Glutamatergic neuron (in vitro differentiated cells): ENCODE results near the gene TPO. TPM values are rescaled to one million over a fixed set of nuclear protein-coding genes. Genes with fewer than 3 reads are reported as not detected.

Experiments
- DNase-seq: peaks from one replicate; pipeline ENCODE4 v3.0.0; 2022
- H3K27ac Mint-ChIP-seq: one replicate; pipeline ENCODE4 v1.8.0; 2020; ENCODE audit warnings: mild to moderate bottlenecking, mixed read lengths, inconsistent platforms; ENCODE audit not compliant: unreplicated experiment
- H3K27me3 Mint-ChIP-seq: one replicate; pipeline ENCODE4 v1.8.0; 2020; ENCODE audit warnings: mild to moderate bottlenecking, moderate library complexity, mixed read lengths, inconsistent platforms; ENCODE audit not compliant: unreplicated experiment
- H3K36me3 Mint-ChIP-seq: one replicate; pipeline ENCODE4 v1.8.0; 2020; ENCODE audit warnings: mild to moderate bottlenecking, mixed read lengths, inconsistent platforms; ENCODE audit not compliant: unreplicated experiment
- H3K4me1 Mint-ChIP-seq: one replicate; pipeline ENCODE4 v1.8.0; 2020; ENCODE audit warnings: mild to moderate bottlenecking, low read depth, mixed read lengths, inconsistent platforms; ENCODE audit not compliant: unreplicated experiment
- H3K4me3 Mint-ChIP-seq: one replicate; pipeline ENCODE4 v1.8.0; 2020; ENCODE audit warnings: mild to moderate bottlenecking, mixed read lengths, inconsistent platforms; ENCODE audit not compliant: unreplicated experiment
- H3K9me3 Mint-ChIP-seq: one replicate; pipeline ENCODE4 v1.8.0; 2020; ENCODE audit warnings: mild to moderate bottlenecking, moderate library complexity, mixed read lengths, inconsistent platforms; ENCODE audit not compliant: unreplicated experiment
- total RNA-seq: library from RNA; stranded (reverse); fragmentation: NEBNext Ultra II Directional; extraction: Animal tissue kit (Norgen Biotek cat#: 25700); gene quantifications from one replicate; pipeline ENCODE4 v1.2.1, GENCODE V29; 2021; ENCODE audit not compliant: unreplicated experiment
- TF ChIP-seq, protein P1 (sequence below): fragments of 200-600 bp; sonication (generic); IDR thresholded peaks from one replicate; pipeline ENCODE4 v1.5.0; 2021; ENCODE audit not compliant: partially characterized antibody, unreplicated experiment

Gene TPO
- total RNA-seq, 1 donor from 2014 or later, result not detected

DNA sequence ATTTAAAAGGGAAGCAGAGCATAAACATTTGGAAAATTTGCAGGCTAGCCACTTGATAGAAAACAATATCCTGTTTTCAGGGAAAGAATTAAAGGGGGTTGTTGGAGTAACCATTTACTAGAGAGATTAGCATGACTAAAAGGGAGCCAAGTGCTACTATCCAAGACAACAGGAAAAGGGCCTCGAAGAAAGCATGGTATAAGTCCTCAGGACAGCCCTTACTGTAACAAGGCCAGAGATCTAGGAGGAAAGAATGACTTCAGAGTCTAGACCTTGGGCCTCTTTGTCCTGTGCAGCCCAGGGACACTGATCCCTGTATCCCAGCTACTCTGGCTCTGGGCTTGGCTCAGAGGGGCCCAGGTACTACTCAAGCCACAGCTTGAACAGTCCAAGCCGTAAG lies 16.6 kb downstream of the TPO start:
- H3K27ac Mint-ChIP-seq, result no peak overlapping the region

DNA sequence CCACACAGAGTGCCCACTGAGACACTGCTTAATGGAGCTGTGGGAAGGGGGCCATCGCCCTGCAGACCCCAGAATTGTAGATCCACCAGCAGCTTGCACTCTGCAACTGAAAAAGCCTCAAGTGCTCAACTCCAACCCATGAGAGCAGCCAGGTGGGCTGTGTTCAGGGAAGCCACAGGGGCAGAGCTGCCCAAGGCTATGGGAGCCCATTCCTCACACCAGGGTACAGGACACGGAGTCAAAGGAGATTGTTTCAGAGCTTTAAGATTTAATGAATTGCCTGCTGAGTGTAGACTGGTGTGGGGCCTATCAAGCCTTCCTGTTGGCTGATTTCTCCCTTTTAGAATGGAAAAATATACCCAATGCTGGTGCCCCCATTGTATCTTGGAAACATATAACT lies 17.2 kb downstream of the TPO start:
- DNase-seq, result no peak
- no peaks in the 10 kb centered on the region for H3K4me1 Mint-ChIP-seq
- H3K36me3 Mint-ChIP-seq, result no peaks in the 10 kb centered on the region
- no peak overlapping the region for H3K27ac Mint-ChIP-seq
- H3K9me3 Mint-ChIP-seq, result no peaks in the 10 kb centered on the region
- TF ChIP-seq, protein P1, sequence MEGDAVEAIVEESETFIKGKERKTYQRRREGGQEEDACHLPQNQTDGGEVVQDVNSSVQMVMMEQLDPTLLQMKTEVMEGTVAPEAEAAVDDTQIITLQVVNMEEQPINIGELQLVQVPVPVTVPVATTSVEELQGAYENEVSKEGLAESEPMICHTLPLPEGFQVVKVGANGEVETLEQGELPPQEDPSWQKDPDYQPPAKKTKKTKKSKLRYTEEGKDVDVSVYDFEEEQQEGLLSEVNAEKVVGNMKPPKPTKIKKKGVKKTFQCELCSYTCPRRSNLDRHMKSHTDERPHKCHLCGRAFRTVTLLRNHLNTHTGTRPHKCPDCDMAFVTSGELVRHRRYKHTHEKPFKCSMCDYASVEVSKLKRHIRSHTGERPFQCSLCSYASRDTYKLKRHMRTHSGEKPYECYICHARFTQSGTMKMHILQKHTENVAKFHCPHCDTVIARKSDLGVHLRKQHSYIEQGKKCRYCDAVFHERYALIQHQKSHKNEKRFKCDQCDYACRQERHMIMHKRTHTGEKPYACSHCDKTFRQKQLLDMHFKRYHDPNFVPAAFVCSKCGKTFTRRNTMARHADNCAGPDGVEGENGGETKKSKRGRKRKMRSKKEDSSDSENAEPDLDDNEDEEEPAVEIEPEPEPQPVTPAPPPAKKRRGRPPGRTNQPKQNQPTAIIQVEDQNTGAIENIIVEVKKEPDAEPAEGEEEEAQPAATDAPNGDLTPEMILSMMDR, result no peak
- no peaks in the 10 kb centered on the region for H3K27me3 Mint-ChIP-seq
- no peak overlapping the region for H3K4me3 Mint-ChIP-seq

More for the DNA sequence above, 16.6 kb downstream of the TPO start:
- TF ChIP-seq, protein P1, result no peak
- Mint-ChIP-seq H3K27me3 (no peaks in the 10 kb centered on the region), H3K4me1 (no peaks in the 10 kb centered on the region), H3K9me3 (no peaks in the 10 kb centered on the region), H3K4me3 (no peak overlapping the region), H3K36me3 (no peaks in the 10 kb centered on the region)
- DNase-seq, result no peak

DNA sequence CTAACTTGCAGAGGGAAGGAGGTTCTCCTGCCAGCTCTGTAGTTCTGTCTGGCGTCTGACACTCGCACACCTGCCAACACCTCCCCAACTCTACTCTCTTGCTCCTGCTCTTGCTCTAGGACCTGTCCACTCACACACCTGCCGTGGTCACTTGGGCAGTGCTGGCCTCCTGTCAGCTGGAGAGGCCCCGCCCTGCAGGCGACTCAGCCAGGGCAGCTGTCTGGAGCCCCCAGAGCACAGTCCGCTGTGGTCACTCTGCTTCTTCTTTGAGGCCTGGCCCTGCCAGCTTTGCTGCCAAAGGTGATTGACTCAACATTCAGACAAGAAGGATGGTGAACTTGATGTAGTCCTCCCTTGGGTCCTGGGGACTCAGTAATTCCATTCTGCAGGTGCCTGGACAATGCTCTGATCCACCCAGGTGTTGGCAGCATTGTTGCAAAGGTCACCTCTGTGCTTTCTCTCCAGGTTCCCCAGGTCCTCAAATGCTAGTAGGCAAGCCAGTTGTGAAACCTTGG lies 18.7 kb downstream of the TPO start:
- TF ChIP-seq, protein P1, result no peak
- Mint-ChIP-seq H3K27me3 (no peaks in the 10 kb centered on the region), H3K27ac (no peak overlapping the region), H3K9me3 (no peaks in the 10 kb centered on the region), H3K4me1 (no peaks in the 10 kb centered on the region), H3K4me3 (no peak overlapping the region), H3K36me3 (no peaks in the 10 kb centered on the region)
- DNase-seq, result no peak

DNA sequence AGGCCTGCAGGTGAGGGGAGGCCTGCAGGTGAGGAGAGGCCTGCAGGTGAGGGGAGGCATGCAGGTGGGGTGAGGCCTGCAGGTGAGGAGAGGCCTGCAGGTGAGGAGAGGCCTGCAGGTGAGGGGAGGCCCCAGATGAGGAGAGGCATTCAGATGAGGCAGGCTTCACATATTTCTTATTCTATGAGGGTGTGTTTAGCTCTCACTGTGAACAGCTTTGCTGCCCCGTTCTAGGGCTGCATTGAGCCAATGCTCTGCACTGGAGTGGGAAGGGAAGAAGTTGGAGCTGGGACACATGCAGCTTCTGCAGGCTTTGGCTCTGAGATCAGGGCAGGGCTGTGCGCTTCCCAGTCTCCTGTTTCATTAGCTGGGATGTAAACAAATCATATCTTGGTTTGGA lies 19.5 kb downstream of the TPO start:
- no peaks in the 10 kb centered on the region for H3K4me1 Mint-ChIP-seq

DNA sequence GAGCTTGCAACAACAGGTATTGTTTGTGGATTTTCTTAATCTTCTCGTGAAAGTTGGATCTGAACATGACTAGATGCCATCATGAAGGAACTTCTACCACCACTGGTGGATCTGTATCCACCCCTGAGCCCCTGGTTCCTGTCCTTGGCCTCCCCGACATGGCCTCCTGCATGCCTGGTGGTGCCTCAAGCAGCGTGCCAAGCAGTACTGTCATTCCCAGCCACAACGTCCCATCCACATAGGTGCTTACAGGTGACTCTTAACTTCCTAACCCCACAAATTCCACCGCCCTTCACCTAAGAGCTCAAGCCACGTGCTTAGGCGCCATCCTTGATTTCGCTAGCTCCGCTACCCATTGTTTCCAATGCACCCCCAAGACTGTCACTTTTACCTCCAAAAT lies 23.1 kb downstream of the TPO start:
- TF ChIP-seq, protein P1, result no peak
- no peak for DNase-seq
- H3K27ac Mint-ChIP-seq, result peak overlapping the region; percentile 25
- H3K27me3 Mint-ChIP-seq, result peaks cover 2% of the 10 kb centered on the region
- peaks cover 12% of the 10 kb centered on the region for H3K36me3 Mint-ChIP-seq
- H3K9me3 Mint-ChIP-seq, result no peaks in the 10 kb centered on the region
- H3K4me3 Mint-ChIP-seq, result no peak overlapping the region
- H3K4me1 Mint-ChIP-seq, result no peaks in the 10 kb centered on the region

More for the DNA sequence above, 19.5 kb downstream of the TPO start:
- Mint-ChIP-seq H3K27ac (no peak overlapping the region), H3K27me3 (no peaks in the 10 kb centered on the region), H3K9me3 (no peaks in the 10 kb centered on the region), H3K36me3 (no peaks in the 10 kb centered on the region), H3K4me3 (no peak overlapping the region)
- TF ChIP-seq, protein P1, result no peak
- DNase-seq, result no peak
